ENCODE data around the gene SDK1.

SDK1 gene

GRCh38 chr7:4162884-4163564 is 862.0 kb downstream of the SDK1 start:
- H3K4me3 ChIP-seq (ENCODE audit: low read depth, low read length): no peak overlapping the region
- TF ChIP-seq, protein P1, sequence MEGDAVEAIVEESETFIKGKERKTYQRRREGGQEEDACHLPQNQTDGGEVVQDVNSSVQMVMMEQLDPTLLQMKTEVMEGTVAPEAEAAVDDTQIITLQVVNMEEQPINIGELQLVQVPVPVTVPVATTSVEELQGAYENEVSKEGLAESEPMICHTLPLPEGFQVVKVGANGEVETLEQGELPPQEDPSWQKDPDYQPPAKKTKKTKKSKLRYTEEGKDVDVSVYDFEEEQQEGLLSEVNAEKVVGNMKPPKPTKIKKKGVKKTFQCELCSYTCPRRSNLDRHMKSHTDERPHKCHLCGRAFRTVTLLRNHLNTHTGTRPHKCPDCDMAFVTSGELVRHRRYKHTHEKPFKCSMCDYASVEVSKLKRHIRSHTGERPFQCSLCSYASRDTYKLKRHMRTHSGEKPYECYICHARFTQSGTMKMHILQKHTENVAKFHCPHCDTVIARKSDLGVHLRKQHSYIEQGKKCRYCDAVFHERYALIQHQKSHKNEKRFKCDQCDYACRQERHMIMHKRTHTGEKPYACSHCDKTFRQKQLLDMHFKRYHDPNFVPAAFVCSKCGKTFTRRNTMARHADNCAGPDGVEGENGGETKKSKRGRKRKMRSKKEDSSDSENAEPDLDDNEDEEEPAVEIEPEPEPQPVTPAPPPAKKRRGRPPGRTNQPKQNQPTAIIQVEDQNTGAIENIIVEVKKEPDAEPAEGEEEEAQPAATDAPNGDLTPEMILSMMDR (IDR thresholded peaks at IDR 0.05; ENCODE audit: control insufficient read depth, extremely low read depth, insufficient read depth): no peak
- no peak for DNase-seq (ENCODE audit: low read depth)

GRCh38 chr7:4163565-4164203 is 862.6 kb downstream of the SDK1 start:
- TF ChIP-seq, protein P1 (IDR thresholded peaks at IDR 0.05; ENCODE audit: control insufficient read depth, extremely low read depth, insufficient read depth): no peak
- H3K4me3 ChIP-seq (ENCODE audit: low read depth, low read length): no peak overlapping the region
- DNase-seq (ENCODE audit: low read depth): no peak

DNA sequence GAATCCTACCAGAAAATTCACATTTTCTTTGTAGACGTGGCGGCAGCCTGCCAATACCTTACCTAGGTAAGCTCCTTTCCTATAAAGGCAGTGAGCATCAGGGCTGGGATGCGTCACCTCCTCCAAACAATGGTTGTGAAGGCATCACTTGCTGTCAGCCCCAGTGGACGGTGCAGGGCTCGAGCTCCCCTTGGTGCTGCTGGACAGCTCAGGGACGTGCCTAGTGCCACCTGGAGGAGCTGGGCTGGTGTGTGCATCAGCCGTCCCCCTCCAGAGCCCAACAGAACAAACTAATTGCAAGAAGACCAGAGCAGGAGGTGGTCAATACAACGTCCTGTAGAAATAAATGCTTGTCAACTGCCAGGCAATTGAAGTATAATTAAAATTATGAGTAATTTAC is 863.5 kb downstream of the SDK1 start:
- no peak for DNase-seq (ENCODE audit: low read depth)
- no peak overlapping the region for H3K4me3 ChIP-seq (ENCODE audit: low read depth, low read length)
- TF ChIP-seq, protein P1 (IDR thresholded peaks at IDR 0.05; ENCODE audit: control insufficient read depth, extremely low read depth, insufficient read depth): peak; percentile 35; the same call in 1 of the 2 replicates

GRCh38 chr7:4166340-4166739 is 865.3 kb downstream of the SDK1 start:
- H3K4me3 ChIP-seq (ENCODE audit: low read depth, low read length): no peak overlapping the region
- no peak for DNase-seq (ENCODE audit: low read depth)
- TF ChIP-seq, protein P1 (IDR thresholded peaks at IDR 0.05; ENCODE audit: control insufficient read depth, extremely low read depth, insufficient read depth): no peak

- no peak overlapping the region for H3K4me3 ChIP-seq (ENCODE audit: low read depth, low read length)
- TF ChIP-seq, protein P1 (IDR thresholded peaks at IDR 0.05; ENCODE audit: control insufficient read depth, extremely low read depth, insufficient read depth): no peak
- no peak for DNase-seq (ENCODE audit: low read depth)
These were observed 865.8 kb downstream of the SDK1 start for GRCh38 chr7:4166807-4167206.

DNA sequence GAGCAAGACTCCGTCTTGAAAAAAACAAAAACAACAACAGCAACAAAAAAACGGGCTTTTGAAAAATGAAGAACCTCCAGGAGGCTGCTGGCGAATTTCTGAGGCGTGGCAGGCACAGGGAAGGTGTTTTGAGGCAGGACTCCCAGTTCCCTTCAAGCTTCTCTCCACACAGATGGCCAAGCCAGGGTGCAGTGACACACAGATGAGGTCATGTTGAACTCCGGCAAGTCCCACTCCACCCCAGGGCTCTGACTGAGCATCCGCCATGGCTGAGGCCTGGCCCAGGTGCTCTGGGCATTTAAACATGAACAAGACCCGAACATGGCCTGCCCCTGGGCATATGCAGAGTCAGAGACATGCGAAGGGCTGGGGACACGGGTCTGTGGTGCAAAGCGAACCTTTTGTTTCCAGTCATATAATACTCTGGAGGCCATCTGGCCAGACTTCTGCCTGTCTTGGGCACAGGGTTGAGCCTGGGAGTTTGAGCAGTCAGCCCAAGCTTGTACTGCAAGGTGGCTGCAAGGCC is 866.4 kb downstream of the SDK1 start:
- TF ChIP-seq, protein P1 (IDR thresholded peaks at IDR 0.05; ENCODE audit: control insufficient read depth, extremely low read depth, insufficient read depth): no peak
- H3K4me3 ChIP-seq (ENCODE audit: low read depth, low read length): no peak overlapping the region
- no peak for DNase-seq (ENCODE audit: low read depth)
